HG03159 (cell line): ENCODE data around the gene PDZD8.
"Not testable (repeated sequence)": the region's sequence is repeated elsewhere in the genome, so short reads cannot be mapped to it uniquely, and the experiment has no call there.

ENCODE experiments used
- ATAC-seq: cut with Tn5 transposase; IDR thresholded peaks from one replicate; pipeline ENCODE4 v1.9.1; 2021; ENCODE audit warnings: mild to moderate bottlenecking, moderate library complexity; ENCODE audit not compliant: unreplicated experiment

PDZD8 gene

DNA sequence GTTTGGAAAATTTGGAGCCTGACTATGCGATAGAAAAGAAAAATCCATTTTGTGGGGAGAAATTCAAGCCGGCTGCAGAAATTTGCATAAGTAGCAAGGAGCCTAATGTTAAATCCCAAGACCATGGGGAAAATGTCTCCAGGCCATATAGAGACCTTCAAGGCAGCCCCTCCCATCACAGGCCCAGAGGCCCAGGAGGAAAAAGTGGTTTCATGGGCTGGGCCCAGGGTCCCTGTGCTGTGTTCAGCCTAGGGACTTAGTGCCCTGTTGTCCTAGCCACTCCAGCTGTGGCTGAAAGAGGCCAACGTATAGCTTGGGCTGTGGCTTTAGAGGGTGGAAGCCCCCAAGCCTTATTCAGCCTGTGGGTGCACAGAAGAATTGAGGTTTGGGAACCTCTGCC, 71.8 kb downstream of the PDZD8 start:
- not testable (repeated sequence) for ATAC-seq

GRCh38 chr10:117300671-117301070, 74.6 kb downstream of the PDZD8 start:
- no peak for ATAC-seq

DNA sequence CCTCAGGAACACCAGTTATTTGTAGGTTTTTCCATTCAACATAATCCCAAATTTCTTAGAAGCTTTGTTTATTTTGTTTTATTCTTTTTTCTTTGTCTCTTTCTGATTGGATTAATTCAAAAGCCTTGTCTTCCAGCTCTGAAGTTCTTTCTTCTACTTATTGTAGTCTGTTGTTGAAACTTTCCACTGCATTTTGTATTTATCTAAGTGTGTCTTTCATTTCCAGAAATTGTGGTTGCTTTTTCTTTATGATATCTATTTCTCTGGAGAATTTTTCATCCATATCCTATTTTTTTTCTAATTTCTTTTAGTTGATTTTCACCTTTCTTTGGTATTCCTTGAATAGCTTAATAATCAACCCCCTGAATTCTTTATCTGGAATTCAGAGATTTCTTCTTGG, 75.8 kb downstream of the PDZD8 start:
- ATAC-seq = no peak

DNA sequence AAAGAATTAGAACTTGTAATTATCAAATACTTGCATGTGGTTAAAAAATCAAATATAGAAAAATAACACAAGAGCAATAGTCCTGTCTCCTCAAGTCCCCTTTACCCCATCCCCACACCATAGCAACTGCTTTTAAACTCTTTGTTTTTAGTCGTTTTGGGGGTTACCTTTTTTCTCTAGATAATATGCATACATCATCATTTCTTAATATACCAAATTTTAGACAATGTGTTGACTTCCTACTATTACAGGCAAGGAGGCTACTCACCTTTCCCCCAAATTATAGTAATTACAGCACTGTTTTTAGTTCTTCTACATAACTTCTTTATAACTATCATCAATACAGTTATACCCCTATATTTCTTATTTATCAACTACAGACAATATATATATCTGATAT, 77.0 kb downstream of the PDZD8 start:
- no peak for ATAC-seq

GRCh38 chr10:117294735-117295134, 80.5 kb downstream of the PDZD8 start:
- no peak for ATAC-seq

GRCh38 chr10:117294039-117294645, 81.1 kb downstream of the PDZD8 start:
- ATAC-seq = no peak

DNA sequence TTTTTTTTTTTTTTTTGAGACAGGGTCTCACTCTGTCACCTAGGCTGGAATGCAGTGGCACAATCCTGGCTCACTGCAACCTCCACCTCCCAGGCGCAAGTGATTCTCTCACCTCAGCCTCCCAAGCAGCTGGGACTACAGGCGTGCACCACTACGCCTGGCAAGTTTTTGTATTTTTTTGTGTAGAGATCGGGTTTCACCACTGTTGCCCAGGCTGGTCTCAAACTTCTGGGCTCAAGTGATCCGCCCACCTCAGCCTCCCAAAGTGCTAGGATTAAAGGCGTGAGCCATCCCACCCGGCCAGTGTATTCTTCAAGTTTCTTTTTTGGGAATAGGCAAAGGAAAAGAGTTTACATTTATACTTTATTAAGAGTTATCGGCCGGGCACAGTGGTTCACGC, 84.4 kb downstream of the PDZD8 start:
- not testable (repeated sequence) for ATAC-seq

GRCh38 chr10:117284716-117285494, 90.3 kb downstream of the PDZD8 start:
- no peak for ATAC-seq

GRCh38 chr10:117277675-117278074, 97.6 kb downstream of the PDZD8 start:
- ATAC-seq = no peak

DNA sequence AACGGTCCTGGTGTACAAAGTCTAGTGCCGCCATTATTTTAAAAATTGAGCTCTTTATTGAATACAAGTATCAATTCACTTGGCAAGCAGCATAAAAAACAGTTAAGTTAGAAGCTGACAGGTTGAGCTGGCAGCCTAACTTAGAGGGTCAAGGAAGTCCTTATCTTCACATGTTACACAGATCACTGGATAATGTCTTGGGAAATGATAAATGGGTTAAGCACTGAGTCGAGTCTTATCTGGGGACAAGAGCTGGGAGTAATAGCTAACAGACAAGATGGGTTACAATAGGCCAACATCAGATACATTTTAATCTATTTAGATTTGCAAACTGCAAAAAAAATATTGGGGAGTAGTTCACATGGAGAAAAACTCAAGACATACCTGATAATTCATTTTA, 100.1 kb downstream of the PDZD8 start:
- no peak for ATAC-seq

GRCh38 chr10:117274509-117274908, 100.7 kb downstream of the PDZD8 start:
- ATAC-seq = no peak

DNA sequence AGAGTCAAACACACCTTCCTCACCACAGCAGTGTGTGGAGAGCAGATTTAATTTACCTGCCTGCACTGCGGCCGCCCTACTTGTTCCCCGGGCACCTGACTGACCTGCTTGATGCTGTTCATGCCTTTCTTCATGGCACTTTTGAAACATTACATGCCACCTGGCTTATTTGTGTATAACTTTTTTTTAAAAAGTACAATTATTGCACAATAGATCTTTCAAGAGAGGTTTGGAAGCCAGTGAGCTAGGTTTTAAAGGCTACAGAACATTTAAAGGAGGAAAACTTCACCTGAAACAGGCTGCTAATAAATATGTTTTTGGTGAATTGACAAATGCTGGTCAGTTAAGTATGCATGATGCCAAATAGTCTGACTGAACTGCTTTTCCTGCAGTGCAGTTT, 101.3 kb downstream of the PDZD8 start:
- no peak for ATAC-seq

GRCh38 chr10:117272195-117273076, 102.8 kb downstream of the PDZD8 start:
- ATAC-seq = no peak

- ATAC-seq = no peak
Observed at GRCh38 chr10:117271427-117271826, 103.8 kb downstream of the PDZD8 start.

DNA sequence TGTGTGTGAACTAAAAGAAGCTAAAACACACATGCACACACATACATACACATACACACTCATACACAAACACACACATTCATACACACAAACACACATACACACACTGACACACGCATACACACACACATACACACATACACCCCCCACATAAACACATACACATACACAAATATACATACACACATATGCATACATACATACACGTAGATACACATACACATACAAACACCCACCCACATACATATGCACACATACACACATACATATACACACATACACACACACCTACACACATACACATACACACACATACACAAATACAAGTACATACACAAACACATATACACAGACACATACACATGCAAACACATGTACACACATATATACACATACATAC, 106.3 kb downstream of the PDZD8 start:
- no peak for ATAC-seq

DNA sequence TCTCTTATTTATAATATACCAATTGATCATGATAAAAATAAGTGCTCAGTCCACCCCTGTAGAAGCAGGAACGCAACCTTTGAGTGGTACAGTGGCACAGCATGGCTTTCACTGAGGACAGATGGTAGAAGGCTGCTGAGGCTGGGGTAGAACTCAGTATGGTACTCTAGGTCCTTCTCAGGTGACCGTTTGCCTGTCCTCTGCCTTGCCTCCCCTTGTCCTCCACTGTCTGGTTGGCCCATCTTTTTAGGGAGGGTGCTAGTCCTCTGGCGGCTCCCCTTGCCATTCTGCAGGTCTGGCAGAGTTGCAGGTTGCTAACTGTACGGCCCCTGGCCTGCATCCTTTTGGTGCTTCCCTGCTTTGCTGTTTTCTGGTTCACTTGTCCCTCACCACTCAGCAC, 107.0 kb downstream of the PDZD8 start:
- no peak for ATAC-seq

DNA sequence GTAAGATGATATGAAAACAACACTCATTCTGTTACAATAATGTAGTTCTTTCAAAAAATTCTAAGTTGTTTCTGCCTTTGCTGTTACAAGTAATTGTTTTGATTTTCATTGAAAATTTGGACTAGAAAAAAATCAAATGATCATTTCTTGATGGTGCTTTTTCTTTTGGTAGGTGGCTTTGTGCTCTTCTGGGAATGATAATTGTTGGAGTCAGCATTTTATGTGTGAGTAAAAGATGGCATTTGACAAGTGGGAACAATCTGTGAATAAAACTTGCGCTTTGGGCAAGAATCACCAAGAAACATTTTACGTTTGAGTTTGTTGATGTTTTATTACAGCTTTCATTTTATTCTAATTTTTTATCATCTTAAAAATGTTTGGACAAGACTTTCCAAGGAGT, 108.4 kb downstream of the PDZD8 start:
- ATAC-seq = no peak

DNA sequence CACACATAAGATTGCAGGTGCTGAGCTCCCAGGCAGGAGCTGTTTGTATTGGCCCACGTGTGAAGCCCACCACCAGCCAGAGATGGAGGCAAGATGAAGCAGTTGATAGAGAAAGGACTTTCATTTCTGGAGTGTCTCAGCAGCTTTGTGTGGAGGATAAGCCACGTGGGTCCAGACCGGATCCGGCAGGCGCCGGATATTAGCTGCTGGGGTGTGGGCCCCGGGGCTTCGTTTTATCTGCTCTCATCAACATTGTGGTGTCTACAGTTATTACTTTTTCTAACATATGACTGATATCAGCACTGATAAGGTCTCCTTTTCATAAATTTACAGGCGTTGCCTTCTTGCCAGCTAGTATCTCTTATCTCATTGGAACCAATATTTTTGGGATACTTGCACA, 108.8 kb downstream of the PDZD8 start:
- ATAC-seq = no peak

DNA sequence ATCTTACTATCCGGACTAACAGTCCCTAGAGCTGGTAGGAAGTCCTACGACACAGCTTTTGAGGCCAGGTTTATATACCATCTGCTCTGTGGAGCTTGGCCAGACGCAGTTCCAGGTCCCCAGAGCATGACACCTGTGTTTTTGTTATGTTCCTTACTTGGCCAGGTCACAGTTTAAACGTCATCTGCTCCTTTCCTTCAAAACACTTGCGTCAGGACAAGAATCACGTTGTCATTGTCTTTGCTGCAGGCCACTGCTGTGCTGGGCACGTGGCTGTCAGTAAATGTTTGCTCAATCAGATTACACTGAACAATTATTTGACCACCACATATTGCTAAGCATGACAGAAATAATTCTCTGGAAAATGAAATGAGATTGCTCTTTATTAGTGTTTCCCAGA, 110.5 kb downstream of the PDZD8 start:
- no peak for ATAC-seq

- no peak for ATAC-seq
Observed at GRCh38 chr10:117262903-117263293, 112.3 kb downstream of the PDZD8 start.

- ATAC-seq = no peak
Observed at GRCh38 chr10:117262291-117262902, 112.8 kb downstream of the PDZD8 start.
